CD4-positive, alpha-beta T cell (primary cell): Measurements from ENCODE around the gene SLC29A2. TPM values are rescaled to one million over a fixed set of nuclear protein-coding genes. Genes with fewer than 3 reads are reported as not detected.
A peak's percentile ranks its signal among the peaks of the same experiment; 100 is the strongest.

Experiments used
- ATAC-seq: fragments of 200-7000 bp; cut with Tn5 transposase; one replicate; pipeline ENCODE4 v1.10.0; 2022; ENCODE audit warnings: mild to moderate bottlenecking; ENCODE audit not compliant: poor library complexity
- CTCF ChIA-PET: fragments of 350-600 bp; sonication (Branson Sonifier 250); formaldehyde crosslinking; loops from one replicate; lab custom pipeline; 2021; ENCODE audit warnings: antibody characterized with exemption, inconsistent platforms; lab: Charles Lee
- POLR2A ChIA-PET: fragments of 350-600 bp; sonication (Branson Sonifier 250); formaldehyde crosslinking; loops from one replicate; lab custom pipeline; 2021; ENCODE audit warnings: antibody characterized with exemption, inconsistent platforms; lab: Charles Lee
- DNase-seq, 14 experiments: peaks; one replicate each; pipeline ENCODE4 v3.0.0-alpha.2; 2013 to 2020; ENCODE audit warnings: mixed read lengths in 2 of 14
- H3K27ac ChIP-seq, 2 donors: one replicate each; pipeline versions ENCODE4 v1.5.1 to v1.7.0; 2013; ENCODE audit warnings: low read length in 2 of 2, low read depth in 1 of 2, mild to moderate bottlenecking in 1 of 2
- H3K27me3 ChIP-seq, 2 experiments: 1 replicate in 1 of 2; 2 replicates in 1 of 2; pipeline versions ENCODE4 v1.6.1 to v1.7.0; 2013; ENCODE audit warnings: low read length in 2 of 2, control low read depth in 1 of 2, mild to moderate bottlenecking in 1 of 2, moderate library complexity in 1 of 2; ENCODE audit not compliant: insufficient read depth in 2 of 2, control insufficient read depth in 1 of 2
- H3K36me3 ChIP-seq: one replicate; pipeline ENCODE4 v1.6.1; 2013; ENCODE audit warnings: low read length, control low read depth; ENCODE audit not compliant: insufficient read depth
- H3K4me1 ChIP-seq: one replicate; pipeline ENCODE4 v1.6.1; 2013; ENCODE audit warnings: low read length, control low read depth; ENCODE audit not compliant: insufficient read depth
- H3K4me3 ChIP-seq: one replicate; pipeline ENCODE4 v1.5.1; 2013; ENCODE audit warnings: mild to moderate bottlenecking, low read length, moderate library complexity
- H3K9me3 ChIP-seq, 2 experiments: 1 replicate in 1 of 2; 2 replicates in 1 of 2; pipeline versions ENCODE4 v1.6.1 to v1.7.0; 2013; ENCODE audit warnings: low read length in 2 of 2, mild to moderate bottlenecking in 2 of 2, control low read depth in 1 of 2, moderate library complexity in 1 of 2; ENCODE audit not compliant: control insufficient read depth in 1 of 2, insufficient read depth in 1 of 2
- H3K27ac Mint-ChIP-seq: one replicate; pipeline ENCODE4 v1.8.0; 2020; ENCODE audit warnings: mixed read lengths
- H3K27me3 Mint-ChIP-seq: one replicate; pipeline ENCODE4 v1.8.0; 2021; ENCODE audit warnings: mixed read lengths
- H3K36me3 Mint-ChIP-seq: one replicate; pipeline ENCODE4 v1.8.0; 2021; ENCODE audit warnings: low read depth, mixed read lengths
- H3K4me1 Mint-ChIP-seq: one replicate; pipeline ENCODE4 v1.8.0; 2021; ENCODE audit warnings: low read depth, mixed read lengths
- H3K4me3 Mint-ChIP-seq: one replicate; pipeline ENCODE4 v1.8.0; 2020; ENCODE audit warnings: mild to moderate bottlenecking, mixed read lengths
- H3K9me3 Mint-ChIP-seq: one replicate; pipeline ENCODE4 v1.8.0; 2020; ENCODE audit warnings: mixed read lengths
- intact Hi-C, 2 experiments: fragments of 100-400 bp; cut with DNase I in 1 of 2; cut with micrococcal nuclease in 1 of 2; formaldehyde crosslinking; loops; one replicate each; pipeline versions ENCODE4 v1.15.1 to v1.9.0; 2023 to 2025; cut with DNase I, micrococcal nuclease
- total RNA-seq, 174 experiments: library from RNA in 2 of 174; stranded (reverse) in 2 of 174; gene quantifications; one replicate each; pipeline ENCODE4 v1.2.3 and lab custom pipeline; 2021 to 2026
- TF ChIP-seq, protein P1 (sequence below): fragments of 200-600 bp; IDR thresholded peaks from one replicate; pipeline ENCODE4 v1.8.0; 2022; ENCODE audit warnings: antibody characterized with exemption, mild to moderate bottlenecking

Gene SLC29A2
- total RNA-seq, 2 experiments from 2014 or later: 9.7 TPM

DNA sequence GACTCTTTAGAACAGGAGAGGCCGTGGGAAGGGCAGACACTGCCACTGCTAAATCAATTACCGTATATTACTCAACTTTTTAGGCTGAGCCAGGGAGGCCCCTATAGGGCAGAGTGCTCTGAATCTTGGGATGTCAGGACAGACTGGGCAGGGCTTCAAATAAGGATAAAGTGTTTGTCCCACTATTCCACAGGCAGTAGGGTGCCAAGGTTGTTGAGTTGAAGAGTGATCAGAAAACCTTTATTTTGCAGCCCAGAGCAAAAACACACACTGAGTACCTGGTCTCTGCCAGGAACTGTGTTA lies 22.5 kb downstream of the SLC29A2 start:
- ChIA-PET CTCF (no interaction called here), POLR2A (interaction anchor here (0.7 kb wide), 1 partner anchor 37 kb away, joined by 4 read pairs; no protein-coding TSS in a partner anchor)
- no peak for DNase-seq
- Histone ChIP-seq H3K4me3 (no peak overlapping the region), H3K4me1 (peaks cover 47% of the 10 kb centered on the region), H3K36me3 (peaks cover 3% of the 10 kb centered on the region), H3K9me3 (no peaks in the 10 kb centered on the region), H3K27me3 (no peaks in the 10 kb centered on the region), H3K27ac (no peak overlapping the region)
- ATAC-seq: no peak
- Mint-ChIP-seq H3K4me1 (peaks cover 38% of the 10 kb centered on the region), H3K9me3 (peaks cover 2% of the 10 kb centered on the region), H3K27ac (peak overlapping the region; percentile 100), H3K4me3 (peak overlapping the region; percentile 100), H3K36me3 (peaks cover 35% of the 10 kb centered on the region), H3K27me3 (peaks cover 5% of the 10 kb centered on the region)
- intact Hi-C loops: loop anchor here (2.0 to 10.0 kb wide), 3 partner anchors 22 to 1264 kb away; partner anchors contain the start of genes CDCA5 (in 1 of the 2), SLC29A2 (in 1 of the 2) and ZFPL1 (in 1 of the 2)
- TF ChIP-seq, protein P1, sequence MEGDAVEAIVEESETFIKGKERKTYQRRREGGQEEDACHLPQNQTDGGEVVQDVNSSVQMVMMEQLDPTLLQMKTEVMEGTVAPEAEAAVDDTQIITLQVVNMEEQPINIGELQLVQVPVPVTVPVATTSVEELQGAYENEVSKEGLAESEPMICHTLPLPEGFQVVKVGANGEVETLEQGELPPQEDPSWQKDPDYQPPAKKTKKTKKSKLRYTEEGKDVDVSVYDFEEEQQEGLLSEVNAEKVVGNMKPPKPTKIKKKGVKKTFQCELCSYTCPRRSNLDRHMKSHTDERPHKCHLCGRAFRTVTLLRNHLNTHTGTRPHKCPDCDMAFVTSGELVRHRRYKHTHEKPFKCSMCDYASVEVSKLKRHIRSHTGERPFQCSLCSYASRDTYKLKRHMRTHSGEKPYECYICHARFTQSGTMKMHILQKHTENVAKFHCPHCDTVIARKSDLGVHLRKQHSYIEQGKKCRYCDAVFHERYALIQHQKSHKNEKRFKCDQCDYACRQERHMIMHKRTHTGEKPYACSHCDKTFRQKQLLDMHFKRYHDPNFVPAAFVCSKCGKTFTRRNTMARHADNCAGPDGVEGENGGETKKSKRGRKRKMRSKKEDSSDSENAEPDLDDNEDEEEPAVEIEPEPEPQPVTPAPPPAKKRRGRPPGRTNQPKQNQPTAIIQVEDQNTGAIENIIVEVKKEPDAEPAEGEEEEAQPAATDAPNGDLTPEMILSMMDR: no peak

DNA sequence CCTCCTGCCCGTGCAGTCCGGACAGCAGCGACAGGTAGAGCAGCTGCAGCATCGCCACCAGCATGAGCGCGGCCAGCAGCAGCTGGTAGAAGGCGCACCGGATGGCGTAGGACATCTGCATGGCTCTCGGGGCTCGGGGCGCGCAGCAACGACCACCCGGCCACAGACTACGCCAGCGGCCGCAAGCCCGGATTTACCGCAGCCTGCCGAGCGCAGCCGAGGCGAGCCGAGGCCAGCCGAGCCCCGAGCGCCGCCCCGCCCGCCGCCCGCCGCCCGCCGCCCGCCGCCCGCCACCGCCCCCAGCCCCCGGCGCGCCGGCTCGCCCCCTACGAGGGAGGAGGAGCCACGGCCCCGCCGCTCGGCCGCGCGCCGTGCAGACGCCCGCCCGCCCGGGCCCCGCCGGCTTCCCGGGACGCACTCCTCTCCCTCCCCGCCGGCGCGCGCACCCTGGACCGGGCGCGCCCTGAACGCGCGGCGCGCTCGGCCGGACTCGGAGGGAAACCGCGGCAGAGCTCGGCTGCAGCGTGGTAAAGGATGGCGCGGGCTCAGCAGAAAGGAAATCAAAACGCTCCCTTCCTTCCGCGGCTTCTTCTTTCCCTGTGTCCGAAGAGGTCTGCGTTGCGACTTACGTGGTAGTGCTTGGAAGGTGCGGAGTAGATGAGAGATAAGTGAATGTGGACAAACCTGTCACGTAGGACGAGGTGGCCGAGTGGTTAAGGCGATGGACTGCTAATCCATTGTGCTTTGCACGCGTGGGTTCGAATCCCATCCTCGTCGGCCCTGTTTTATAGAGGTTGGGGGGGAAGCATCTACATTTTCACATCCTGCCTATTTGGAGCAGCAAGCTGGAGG lies 23.9 kb downstream of the SLC29A2 start, which contains the start of gene B4GAT1:
Gene B4GAT1, minus strand, starts transcription at position 205 of the 852 bp plus-strand sequence. Its CDS starts 84 bp downstream, at position 121.
- intact Hi-C loops: loop anchor here (2.0 to 10.0 kb wide), 3 partner anchors 23 to 1263 kb away; partner anchors contain the start of genes CDCA5 (in 1 of the 2), SLC29A2 (in 1 of the 2) and ZFPL1 (in 1 of the 2)
- ChIA-PET POLR2A (interaction anchor here (0.6 to 6.3 kb wide), 14 partner anchors 12 to 733 kb away, joined by 3 to 46 read pairs (median 4); partner anchors contain the start of genes CD248, DPP3, PCNX3 and RCE1), CTCF (interaction anchor here (1.0 to 1.6 kb wide), 2 partner anchors 38 to 65 kb away, joined by 3 to 4 read pairs; no protein-coding TSS in a partner anchor)
- DNase-seq: peak; percentile 68 to 93 (median 78)
- ATAC-seq: peak; percentile 49
- H3K27ac Mint-ChIP-seq: peak within 1 kb of the TSS; percentile 100
- H3K27me3 Mint-ChIP-seq: peaks cover 5% of the 10 kb centered on the region
- H3K27me3 ChIP-seq: no peaks in the 10 kb centered on the region
- peaks cover 38% of the 10 kb centered on the region for H3K36me3 Mint-ChIP-seq
- H3K4me3 Mint-ChIP-seq: peak within 1 kb of the TSS; percentile 100
- peak within 1 kb of the TSS; percentile 57 to 65 for H3K27ac ChIP-seq
- H3K9me3 Mint-ChIP-seq: peaks cover 2% of the 10 kb centered on the region
- peaks cover 1% of the 10 kb centered on the region for H3K36me3 ChIP-seq
- H3K4me1 ChIP-seq: peaks cover 56% of the 10 kb centered on the region
- H3K9me3 ChIP-seq: no peaks in the 10 kb centered on the region
- TF ChIP-seq, protein P1: no peak
- H3K4me3 ChIP-seq: peak within 1 kb of the TSS; percentile 96
- peaks cover 52% of the 10 kb centered on the region for H3K4me1 Mint-ChIP-seq
